Thoracic aorta (tissue), 2 donors: ENCODE results near the gene TTK. TPM values are rescaled to one million over a fixed set of nuclear protein-coding genes. Genes with fewer than 3 reads are reported as not detected.

Experiments
- ATAC-seq: fragments of 150-250 bp; one replicate; pipeline ENCODE4 v1.8.0; 2017; ENCODE audit warnings: low read depth; ENCODE audit not compliant: insufficient number of reproducible peaks, low FRiP score
- DNase-seq: peaks from one replicate; pipeline ENCODE4 v3.0.0-alpha.2; 2020; ENCODE audit warnings: low spot score
- H3K27ac ChIP-seq, 2 donors: fragments of 200-600 bp; sonication (generic); 1 replicate in 1 of 2; 2 replicates in 1 of 2; pipeline ENCODE4 v1.5.1; 2016; ENCODE audit warnings: mild to moderate bottlenecking in 2 of 2, moderate library complexity in 2 of 2
- H3K27me3 ChIP-seq: fragments of 200-600 bp; sonication (generic); replicated peaks from 2 replicates; pipeline ENCODE4 v1.6.0; 2016; ENCODE audit warnings: mild to moderate bottlenecking; ENCODE audit not compliant: insufficient read depth
- H3K36me3 ChIP-seq: fragments of 200-600 bp; sonication (generic); one replicate; pipeline ENCODE4 v1.5.1; 2016
- H3K4me1 ChIP-seq, 2 donors: fragments of 200-600 bp; sonication (generic); 1 replicate in 1 of 2; 2 replicates in 1 of 2; pipeline versions ENCODE4 v1.5.1 to v1.6.0; 2016; ENCODE audit warnings: low read depth in 2 of 2, mild to moderate bottlenecking in 1 of 2; ENCODE audit not compliant: control insufficient read depth in 1 of 2
- H3K4me3 ChIP-seq: fragments of 200-600 bp; sonication (generic); 2 replicates; pipeline ENCODE4 v1.5.1; 2016; ENCODE audit warnings: mild to moderate bottlenecking
- H3K9me3 ChIP-seq: fragments of 200-600 bp; sonication (generic); 2 replicates; pipeline ENCODE4 v1.5.1; 2016
- CTCF ChIP-seq: fragments of 200-600 bp; sonication (generic); IDR thresholded peaks from one replicate; pipeline ENCODE4 v1.5.1; 2019; ENCODE audit warnings: antibody characterized with exemption
- total RNA-seq, 2 donors: library from RNA; depleted of rRNA; stranded (reverse); fragments of >200 nt; gene quantifications; one replicate each; pipeline versions ENCODE4 v1.1.0 to v1.2.3, GENCODE V29; 2016

Gene TTK
- total RNA-seq, 2 donors from 2014 or later: 5.3 TPM; not detected in 1

GRCh38 chr6:80020381-80021120 is 16.1 kb downstream of the TTK start:
- no peak for TF ChIP-seq CTCF
- ATAC-seq (no peak), DNase-seq (no peak)
- Histone ChIP-seq H3K4me1 (no peaks in the 10 kb centered on the region), H3K9me3 (no peaks in the 10 kb centered on the region), H3K4me3 (no peak overlapping the region), H3K27me3 (no peaks in the 10 kb centered on the region), H3K36me3 (no peaks in the 10 kb centered on the region), H3K27ac (no peak overlapping the region)

DNA sequence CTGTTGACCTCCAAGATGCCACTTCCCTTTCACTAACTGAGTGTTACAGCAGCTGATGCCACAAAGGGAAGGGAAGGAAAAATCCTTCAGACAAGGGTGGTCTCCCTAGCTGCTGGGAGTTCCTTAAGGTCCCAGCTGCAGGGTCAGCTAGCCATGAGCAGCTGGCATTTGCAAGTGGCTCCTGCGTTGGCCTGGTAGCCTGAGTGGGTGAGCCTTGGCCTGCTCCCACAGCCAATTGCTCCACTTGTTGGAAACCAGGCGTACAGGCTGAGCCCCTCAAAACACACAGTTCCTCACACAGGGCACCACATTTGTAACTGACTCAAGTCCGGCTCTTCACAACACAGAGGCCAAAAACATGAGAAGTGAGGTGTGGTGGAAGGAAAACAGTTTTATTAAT is 16.7 kb downstream of the TTK start:
- no peak for ATAC-seq
- TF ChIP-seq CTCF: no peak
- DNase-seq: no peak
- no peaks in the 10 kb centered on the region for H3K9me3 ChIP-seq
- no peaks in the 10 kb centered on the region for H3K27me3 ChIP-seq
- no peak overlapping the region for H3K4me3 ChIP-seq
- no peaks in the 10 kb centered on the region for H3K4me1 ChIP-seq
- H3K36me3 ChIP-seq: no peaks in the 10 kb centered on the region
- H3K27ac ChIP-seq: no peak overlapping the region

GRCh38 chr6:80021591-80021990 is 17.1 kb downstream of the TTK start:
- Histone ChIP-seq H3K4me1 (no peaks in the 10 kb centered on the region), H3K9me3 (no peaks in the 10 kb centered on the region), H3K27me3 (no peaks in the 10 kb centered on the region), H3K36me3 (no peaks in the 10 kb centered on the region), H3K27ac (no peak overlapping the region), H3K4me3 (no peak overlapping the region)
- TF ChIP-seq CTCF: no peak
- DNase-seq (no peak), ATAC-seq (no peak)

DNA sequence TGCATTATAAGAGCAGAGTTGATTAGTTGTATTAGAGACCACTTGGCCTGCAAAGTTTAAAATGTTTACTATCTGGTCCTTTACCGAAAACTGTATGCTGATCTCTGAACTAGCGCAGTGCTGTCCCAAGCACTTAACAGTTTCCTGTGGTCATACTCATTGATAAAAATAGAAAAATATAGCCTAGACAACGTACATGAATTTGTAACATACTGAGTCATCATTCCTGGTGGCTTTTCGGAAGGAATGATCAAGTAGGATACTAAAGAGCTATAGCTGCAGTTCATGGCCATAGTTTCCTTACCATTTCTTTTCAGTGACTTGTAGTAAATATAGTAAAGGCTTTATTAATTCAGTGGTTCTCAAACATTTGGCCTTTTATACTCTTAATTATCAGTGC is 18.4 kb downstream of the TTK start:
- H3K27me3 ChIP-seq: no peaks in the 10 kb centered on the region
- ATAC-seq (no peak), DNase-seq (no peak)
- no peaks in the 10 kb centered on the region for H3K9me3 ChIP-seq
- TF ChIP-seq CTCF: no peak
- H3K36me3 ChIP-seq: no peaks in the 10 kb centered on the region
- H3K27ac ChIP-seq: no peak overlapping the region
- no peaks in the 10 kb centered on the region for H3K4me1 ChIP-seq
- no peak overlapping the region for H3K4me3 ChIP-seq

DNA sequence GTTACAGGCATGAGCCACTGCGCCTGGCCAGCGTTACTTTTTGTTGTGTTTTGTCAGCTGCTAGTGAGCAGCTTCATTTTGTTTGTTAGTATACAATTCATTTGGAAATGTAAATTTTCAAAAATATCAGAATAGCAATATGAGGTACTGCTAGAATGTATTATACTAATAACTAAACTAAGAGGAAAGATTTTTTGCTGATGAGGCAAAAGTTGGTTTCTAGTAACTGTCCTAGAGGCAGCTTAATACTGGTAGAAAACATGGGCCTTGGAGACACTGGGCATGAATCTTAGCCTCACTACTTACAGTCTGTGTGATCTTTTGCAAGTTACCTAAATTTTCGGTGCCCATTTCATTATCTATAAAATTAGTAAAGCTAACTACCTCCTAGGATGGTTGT is 24.1 kb downstream of the TTK start:
- H3K9me3 ChIP-seq: no peaks in the 10 kb centered on the region
- no peaks in the 10 kb centered on the region for H3K4me1 ChIP-seq
- H3K4me3 ChIP-seq: no peak overlapping the region
- no peak for TF ChIP-seq CTCF
- DNase-seq (no peak), ATAC-seq (no peak)
- H3K27ac ChIP-seq: no peak overlapping the region
- H3K36me3 ChIP-seq: no peaks in the 10 kb centered on the region
- no peaks in the 10 kb centered on the region for H3K27me3 ChIP-seq
